ENCODE data around the gene INTS15.

INTS15 gene

DNA sequence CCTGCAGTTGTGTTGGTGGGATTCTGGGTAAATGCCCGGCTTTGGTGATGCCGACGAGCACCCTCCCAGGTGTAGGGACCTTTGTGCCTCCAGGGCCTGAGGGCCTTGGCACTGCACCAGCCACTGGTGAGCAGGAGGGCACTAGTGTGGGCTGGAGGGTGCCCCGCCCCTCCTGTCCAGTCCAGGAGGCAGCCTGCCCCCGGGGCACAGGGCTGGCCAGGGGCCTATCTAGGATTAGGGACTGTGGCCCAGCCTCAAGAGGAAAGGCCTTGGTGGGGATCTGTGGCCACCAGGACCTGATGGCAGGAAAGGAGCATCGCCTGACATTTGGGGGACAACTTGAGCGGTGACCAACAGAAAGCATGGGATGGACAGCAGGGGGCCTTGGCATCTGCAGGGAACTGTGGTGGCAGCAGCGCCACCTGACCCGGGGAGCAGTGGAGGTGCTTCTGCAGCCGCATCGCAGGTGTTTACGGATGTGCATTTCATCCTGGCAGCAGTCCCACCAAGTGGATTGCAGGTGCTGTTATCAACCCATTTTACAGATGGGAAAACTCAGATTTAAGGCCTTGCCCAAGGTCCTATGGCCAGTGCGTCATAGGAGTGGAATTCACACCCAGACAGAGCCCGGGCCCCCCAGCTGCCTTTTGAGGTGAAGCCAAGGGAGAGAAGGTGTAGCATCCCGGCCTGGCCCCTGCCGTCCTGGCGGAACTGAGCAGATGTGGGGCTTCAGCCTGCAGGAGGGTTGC lies 58.4 kb downstream of the INTS15 start:
- no peak overlapping the region for H3K4me3 ChIP-seq (ENCODE audit: low read depth, low read length)
- TF ChIP-seq, protein P1, sequence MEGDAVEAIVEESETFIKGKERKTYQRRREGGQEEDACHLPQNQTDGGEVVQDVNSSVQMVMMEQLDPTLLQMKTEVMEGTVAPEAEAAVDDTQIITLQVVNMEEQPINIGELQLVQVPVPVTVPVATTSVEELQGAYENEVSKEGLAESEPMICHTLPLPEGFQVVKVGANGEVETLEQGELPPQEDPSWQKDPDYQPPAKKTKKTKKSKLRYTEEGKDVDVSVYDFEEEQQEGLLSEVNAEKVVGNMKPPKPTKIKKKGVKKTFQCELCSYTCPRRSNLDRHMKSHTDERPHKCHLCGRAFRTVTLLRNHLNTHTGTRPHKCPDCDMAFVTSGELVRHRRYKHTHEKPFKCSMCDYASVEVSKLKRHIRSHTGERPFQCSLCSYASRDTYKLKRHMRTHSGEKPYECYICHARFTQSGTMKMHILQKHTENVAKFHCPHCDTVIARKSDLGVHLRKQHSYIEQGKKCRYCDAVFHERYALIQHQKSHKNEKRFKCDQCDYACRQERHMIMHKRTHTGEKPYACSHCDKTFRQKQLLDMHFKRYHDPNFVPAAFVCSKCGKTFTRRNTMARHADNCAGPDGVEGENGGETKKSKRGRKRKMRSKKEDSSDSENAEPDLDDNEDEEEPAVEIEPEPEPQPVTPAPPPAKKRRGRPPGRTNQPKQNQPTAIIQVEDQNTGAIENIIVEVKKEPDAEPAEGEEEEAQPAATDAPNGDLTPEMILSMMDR (IDR thresholded peaks at IDR 0.05; ENCODE audit: low read depth, low read length): no peak

DNA sequence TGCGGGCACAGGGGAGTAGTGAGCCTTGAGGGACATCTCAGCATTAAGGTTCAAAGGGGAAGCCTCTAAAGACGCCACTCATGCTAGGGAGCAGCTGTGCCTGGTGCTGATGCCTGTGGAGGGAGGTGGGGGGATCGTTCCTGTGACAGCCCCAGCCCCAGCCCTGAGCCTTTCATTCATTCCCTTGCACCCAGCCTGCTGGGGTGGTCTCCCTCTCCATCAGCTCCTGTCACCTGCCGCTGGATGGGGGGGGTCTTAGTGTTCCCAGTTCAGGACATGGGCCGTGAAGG lies 58.9 kb downstream of the INTS15 start:
- TF ChIP-seq, protein P1 (IDR thresholded peaks at IDR 0.05; ENCODE audit: low read depth, low read length): no peak
- no peak overlapping the region for H3K4me3 ChIP-seq (ENCODE audit: low read depth, low read length)

DNA sequence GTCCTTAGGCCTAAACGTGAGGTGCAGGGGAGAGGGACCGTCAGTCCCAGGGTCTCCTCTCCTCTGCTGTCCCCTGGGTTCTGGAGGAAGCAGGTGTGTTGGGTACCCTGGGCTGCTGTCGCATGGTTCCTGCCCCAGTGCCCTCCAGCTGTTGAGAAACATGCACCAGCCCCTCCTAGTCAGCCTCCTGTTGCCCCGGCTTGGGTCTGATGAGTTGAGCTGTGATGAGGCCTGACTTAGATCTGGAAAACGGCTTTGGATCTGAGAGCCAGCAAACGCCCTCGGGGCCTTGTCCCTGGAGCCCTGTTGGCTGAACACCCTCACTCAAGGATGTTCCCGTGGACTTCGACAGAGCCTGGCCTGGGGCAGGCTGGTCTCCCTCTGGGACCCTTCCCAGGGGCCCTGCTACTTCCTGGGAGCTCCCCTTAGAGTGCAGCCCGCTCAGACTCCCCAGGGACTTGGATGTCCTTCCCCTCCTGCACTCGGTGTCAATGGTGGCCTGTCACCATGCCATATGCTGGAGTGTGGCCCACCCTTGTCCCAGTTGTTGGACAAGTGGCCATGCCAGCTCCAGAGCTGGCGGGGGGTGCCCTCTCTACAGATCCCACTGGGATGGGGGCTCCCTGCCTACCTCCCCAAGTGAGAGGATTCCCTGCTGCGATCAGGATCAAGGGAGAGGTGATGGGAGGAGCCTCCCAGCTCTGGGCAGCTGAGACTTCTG lies 59.6 kb downstream of the INTS15 start:
- TF ChIP-seq, protein P1 (IDR thresholded peaks at IDR 0.05; ENCODE audit: low read depth, low read length): no peak
- no peak overlapping the region for H3K4me3 ChIP-seq (ENCODE audit: low read depth, low read length)

DNA sequence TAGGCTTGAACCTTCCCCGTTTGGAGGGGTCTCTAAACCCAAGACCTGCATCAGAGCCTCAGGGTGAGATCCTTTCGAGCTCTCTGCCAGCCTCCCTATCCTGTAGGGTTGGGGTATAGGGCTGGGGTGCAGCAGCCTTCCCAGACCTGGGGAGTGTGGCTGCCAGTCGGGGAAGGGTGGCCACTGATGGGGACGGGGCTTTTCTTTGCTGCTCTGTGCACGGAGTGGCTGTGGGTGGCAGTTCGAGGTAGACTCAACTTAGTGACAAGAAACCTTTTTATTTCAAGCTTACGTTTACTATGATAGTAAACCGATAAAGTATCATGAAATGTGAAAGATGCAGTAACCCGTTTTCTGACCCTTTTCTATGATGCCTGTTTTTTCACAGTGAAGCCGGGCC lies 60.3 kb downstream of the INTS15 start:
- H3K4me3 ChIP-seq (ENCODE audit: low read depth, low read length): no peak overlapping the region

DNA sequence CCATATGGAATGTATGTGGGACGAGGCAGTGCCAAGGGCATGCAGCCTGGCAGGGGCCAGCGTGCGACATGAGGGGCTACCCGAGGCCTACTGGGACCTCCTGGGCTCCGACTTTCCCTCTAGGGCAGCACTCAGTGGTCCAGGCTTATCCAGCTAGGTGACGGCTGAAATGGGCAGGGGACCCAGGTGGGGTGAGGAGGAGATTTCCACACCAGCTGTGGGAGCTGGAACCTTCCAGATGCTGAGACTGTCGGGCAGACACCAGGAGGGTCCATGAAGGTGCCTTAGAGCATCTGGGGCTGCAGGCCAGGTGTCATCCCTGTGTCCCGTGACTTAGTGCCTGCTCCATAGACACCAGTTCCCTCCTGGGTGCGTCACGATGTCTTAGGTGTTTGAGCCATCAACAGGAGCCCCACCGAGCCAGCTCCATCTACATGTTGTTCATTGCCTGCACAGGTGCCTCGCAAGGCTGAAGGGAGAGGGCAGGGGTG lies 60.7 kb downstream of the INTS15 start:
- TF ChIP-seq, protein P1 (IDR thresholded peaks at IDR 0.05; ENCODE audit: low read depth, low read length): no peak
- no peak overlapping the region for H3K4me3 ChIP-seq (ENCODE audit: low read depth, low read length)

More for the DNA sequence above, 60.3 kb downstream of the INTS15 start:
- TF ChIP-seq, protein P1 (IDR thresholded peaks at IDR 0.05; ENCODE audit: low read depth, low read length): no peak

DNA sequence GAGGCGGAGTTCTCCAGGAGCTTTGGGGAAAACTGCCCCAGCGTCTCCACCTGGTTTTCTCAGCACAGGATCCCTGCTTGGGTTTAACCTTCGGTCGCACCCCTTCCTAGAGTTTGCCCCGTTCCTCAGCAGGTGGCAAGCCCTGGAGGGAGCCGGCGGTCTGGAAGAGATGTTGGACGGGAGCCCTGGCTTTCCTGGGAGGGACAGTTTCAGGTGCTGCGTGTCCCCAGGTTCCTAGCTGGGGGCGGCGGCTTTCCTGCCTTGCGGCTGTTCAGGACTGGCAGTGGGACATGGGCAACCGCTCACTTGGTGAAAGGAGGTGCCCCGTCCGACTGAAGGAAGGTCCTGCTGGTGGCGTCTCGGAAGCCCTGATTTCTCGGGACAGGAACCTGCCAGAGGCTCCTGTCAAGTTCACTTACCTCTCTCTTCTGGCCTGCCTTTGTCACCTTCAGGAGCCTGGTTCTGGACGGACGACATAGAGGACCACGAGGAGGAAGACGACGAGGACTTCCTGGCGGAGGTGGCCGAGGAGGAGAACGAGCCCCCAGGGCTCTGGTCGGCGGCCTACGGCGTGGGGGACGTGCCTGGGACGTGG lies 62.1 kb downstream of the INTS15 start:
- H3K4me3 ChIP-seq (ENCODE audit: low read depth, low read length): no peak overlapping the region
- TF ChIP-seq, protein P1 (IDR thresholded peaks at IDR 0.05; ENCODE audit: low read depth, low read length): no peak

All from WI38 (cell line).